CD4-positive, alpha-beta T cell treated with Interleukin-4 for 1 hour (primary cell): ENCODE measurements around the gene C4orf51.

Experiments
- DNase-seq, 2 donors: peaks; one replicate each; pipeline ENCODE4 v3.0.0-alpha.2; 2020 to 2022

C4orf51 gene

GRCh38 chr4:145716200-145716599 lies 36.3 kb downstream of the C4orf51 start:
- no peak for DNase-seq

- no peak for DNase-seq
Measured at GRCh38 chr4:145716661-145717200, 36.8 kb downstream of the C4orf51 start.

DNA sequence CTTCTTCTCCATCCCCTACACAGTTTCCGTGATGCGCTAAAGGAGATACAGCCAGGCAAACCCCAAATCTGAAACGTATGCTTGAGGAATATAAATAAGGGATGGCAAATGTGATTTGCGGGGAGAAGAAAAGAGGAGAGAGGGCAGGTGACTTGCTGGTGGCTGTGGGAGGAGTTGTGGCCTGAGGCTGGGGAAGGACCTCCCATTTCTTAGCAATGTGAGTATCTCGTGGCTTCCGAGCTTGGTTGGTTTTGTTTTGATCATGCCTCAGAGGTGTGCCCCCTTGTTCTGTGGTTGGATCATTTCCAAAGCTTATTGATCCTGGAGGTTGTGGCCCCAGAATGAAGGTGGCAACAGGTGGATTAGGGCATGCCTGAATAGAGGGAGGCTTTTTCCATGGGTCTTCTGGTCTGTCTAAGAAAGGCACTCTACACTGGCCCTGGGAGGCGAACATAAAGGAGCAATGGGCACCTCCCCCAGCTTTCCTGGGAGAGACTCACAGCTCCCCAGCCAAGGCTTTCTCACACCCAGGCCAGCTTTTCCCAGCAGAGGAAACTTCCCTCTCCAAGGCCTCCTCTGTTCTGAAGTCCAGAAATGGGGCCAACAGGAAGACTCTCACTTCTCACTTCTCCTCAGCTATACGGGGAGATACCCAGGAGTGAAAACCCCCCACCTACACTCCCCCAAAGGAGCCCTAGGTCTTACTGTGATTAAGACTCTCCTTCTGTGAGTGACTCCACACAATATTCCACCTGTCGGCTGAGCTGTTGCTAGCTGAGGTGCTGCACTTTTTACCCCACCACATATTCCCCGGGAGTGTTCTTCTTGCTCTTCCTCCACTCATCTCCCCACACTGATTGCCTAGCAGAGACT lies 40.0 kb downstream of the C4orf51 start:
- DNase-seq: no peak

GRCh38 chr4:145720656-145721055 lies 40.7 kb downstream of the C4orf51 start:
- no peak for DNase-seq

- no peak for DNase-seq
Measured at GRCh38 chr4:145722561-145722960, 42.6 kb downstream of the C4orf51 start.

GRCh38 chr4:145723336-145723735 lies 43.4 kb downstream of the C4orf51 start:
- no peak for DNase-seq

GRCh38 chr4:145730026-145730425 lies 50.1 kb downstream of the C4orf51 start:
- DNase-seq: no peak

GRCh38 chr4:145731028-145731427 lies 51.1 kb downstream of the C4orf51 start:
- no peak for DNase-seq

- DNase-seq: no peak
Measured at GRCh38 chr4:145732001-145732815, 52.3 kb downstream of the C4orf51 start.

DNA sequence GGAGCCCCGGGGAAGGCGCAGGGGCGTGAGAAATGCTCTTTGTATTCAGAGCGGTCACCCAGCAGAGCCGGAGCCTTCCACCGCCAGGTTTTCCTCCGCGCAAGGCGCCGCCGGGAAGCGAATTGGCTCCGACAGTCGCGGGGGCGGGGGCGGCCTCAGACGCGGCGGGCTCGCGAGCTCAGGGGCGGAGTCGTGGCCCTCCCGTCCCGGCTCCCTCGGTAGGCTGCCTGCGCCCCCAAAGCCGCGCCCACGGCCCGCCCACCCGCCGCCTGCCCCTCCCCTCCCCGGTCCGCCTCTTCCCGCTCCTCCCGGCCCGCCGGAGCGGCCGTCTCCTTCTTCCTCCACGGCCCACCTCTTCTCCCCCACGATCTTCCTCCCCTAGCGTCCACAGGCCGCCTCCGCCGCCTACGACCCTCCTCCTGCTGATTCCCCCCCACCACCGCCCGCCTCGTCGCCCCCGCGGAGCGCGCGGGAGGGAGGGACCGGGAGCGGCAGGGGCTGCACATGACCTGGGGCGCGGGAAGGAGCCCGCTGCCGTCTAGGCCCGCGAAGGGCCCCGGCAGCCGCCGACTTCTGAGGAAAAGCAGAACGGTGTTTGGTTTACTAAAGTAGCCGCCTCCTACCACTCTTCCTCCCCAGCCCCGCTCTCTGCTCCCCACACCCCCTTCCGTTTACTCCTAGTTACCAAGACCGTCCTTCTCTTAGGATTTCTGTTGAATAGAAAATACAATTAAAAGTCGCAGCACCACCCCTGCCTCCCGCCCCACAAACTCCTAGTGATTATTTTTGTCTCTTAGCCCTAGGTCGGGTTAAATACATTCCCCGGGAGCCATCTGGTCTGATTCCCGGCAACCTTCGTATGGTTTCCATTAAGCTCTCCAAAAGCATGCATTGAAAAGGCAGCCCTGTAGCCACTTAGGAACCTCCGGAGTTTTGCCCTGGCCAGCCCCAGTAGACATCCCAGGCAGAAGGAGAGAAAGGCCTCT lies 53.2 kb downstream of the C4orf51 start:
- DNase-seq: peak; percentile 78 to 81

DNA sequence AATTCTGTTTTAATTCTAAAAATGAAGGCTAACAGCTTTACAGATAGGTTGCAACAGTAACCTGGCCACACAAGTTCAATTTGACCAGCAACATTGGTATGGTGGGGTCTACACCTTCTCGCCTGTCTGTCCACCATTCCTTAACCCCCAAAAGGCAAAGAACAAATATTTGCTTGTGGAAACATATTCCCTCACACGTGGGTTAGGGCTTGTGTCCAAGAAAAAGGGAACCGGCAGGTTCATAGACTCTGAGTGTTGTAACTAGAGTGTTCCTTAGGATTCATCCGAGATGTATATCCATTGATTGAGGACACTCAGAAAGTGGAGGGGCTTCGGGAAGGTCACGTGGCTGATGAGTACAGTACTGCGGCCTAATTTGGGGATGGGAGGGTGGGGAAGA lies 54.1 kb downstream of the C4orf51 start:
- DNase-seq: no peak

DNA sequence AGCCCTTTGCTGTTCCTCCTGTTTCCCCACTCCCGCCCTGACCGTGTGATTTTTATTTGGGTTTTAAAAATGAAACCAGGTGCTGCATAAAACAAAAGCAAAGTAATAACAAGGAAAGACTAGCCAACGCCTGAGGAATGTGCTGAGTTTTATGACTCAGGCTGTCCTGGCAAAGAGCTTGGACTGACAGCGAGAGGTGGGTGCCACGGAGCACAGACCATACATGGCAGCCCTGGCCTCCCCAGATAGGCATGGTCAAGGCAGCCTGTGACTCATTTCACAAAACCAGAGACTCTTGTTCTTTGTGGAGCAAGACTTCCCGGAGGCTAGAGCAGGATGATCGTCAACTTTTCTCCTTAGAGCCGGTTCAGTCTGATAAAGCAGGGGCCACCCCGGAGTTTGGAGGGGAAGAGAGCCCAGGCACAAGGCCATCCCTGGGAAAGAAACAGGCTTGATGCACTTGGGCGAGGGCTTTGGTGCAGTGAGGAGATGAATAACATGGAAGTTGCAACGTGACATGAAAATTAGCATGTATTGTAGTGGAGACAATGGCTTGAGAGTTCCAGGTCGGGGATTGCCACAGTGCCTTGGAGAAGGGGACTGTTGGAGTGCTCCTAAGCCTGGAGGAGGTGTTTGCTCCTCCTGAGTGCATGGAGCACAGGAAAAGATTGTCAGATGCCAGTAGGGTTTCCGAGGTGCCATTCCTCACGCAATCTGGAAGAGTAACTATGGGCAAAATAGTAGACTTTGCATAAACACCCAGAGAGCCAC lies 54.8 kb downstream of the C4orf51 start:
- DNase-seq: no peak

DNA sequence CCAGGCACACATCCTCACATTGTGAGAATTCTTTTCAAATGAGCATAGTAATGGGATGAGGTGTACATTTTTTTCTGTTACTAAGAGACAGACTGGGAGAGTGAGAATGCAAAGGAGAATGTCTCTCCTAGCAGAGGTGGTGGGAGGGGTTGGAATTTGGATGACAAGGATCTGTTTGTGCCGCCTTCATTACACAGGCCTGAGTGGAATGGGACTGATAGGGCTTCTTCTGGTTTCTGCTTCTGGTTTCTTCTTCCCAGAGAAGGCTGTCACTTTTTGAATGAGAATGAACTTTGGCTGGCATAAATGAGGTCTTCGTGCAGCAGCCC lies 55.4 kb downstream of the C4orf51 start:
- DNase-seq: no peak

DNA sequence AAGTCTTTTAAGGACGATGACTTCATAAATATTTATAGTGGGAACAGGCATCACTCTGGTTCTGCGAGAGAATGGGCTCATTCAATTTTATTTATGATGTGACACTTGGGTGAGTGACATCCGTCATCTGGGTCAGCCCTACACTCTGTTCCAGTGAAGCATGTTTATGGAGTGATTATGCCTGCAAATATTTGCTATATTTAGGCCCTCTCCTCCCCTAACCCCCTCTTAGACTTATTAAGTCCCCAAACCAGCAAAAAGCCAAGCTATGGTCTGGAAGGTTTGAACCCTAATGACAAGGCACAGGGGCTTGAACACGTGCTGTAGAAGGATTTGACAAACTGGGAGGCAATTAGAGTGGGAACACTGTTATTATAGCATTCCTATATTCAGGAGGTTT lies 55.9 kb downstream of the C4orf51 start:
- no peak for DNase-seq

DNA sequence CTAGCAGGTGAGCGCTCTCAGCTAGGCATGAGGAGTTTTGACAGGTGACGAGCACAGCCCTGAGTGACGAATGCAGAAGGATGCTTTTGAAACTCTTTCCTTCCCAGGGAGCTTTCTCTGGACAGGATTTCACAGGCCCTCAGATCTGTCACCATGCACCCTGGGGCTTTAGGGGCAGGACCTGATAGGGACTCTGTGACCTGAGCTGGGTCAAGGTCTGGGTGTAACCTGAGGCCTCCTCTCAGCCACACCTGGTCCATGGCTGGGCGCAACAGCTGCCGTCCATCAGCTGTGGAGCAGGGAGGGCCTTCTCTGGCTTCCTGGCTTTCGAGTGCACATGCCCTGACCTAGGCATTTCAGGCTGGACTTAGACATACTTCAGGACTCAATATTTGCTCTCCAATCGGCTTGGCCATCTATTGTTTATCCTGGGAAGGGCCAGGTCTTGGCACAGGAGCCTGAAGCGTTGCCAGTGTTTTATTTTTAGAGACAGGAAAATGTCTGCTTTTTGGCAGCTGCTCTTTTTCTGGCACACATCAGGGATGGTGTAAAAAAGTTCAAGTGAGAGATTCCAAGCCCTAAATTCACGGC lies 56.4 kb downstream of the C4orf51 start:
- no peak for DNase-seq

DNA sequence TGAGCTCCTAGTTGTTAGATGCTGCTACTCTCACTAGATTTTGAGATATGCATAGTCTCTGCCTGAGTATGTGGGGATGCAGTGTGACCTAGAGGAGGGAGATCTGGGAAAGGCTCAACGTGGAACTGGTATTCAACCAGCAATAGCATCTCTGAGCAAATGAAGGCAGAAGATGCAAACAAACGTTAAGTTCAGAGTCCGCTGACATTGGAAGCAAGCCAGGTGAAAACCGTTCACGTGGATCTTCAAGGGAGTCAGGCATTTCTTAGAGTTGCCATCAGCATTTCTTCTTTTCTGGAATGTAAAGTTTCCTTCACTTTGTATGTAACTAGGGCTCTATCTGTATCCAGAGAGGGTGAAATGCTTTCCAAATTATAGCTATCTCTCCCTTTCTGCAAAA lies 59.9 kb downstream of the C4orf51 start:
- no peak for DNase-seq

GRCh38 chr4:145740806-145741205 lies 60.9 kb downstream of the C4orf51 start:
- no peak for DNase-seq

DNA sequence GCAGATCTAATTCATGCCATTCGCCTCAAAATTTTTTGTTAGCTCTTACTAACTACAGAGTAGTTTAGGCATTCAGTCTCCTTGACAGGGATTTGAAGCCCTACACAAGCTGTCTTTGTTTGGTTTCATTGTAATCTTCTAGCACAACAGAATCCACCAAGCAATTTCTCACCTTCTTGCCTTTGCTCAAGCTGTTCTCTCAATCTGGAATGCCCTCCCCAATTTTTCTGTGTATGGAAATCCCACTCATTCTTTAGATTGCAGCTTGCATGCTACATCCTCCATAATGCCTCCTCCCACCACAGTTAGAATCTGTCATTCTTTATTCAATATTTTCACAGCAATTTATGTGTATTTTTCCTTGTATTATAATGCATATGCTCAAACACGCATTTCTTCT lies 63.7 kb downstream of the C4orf51 start:
- DNase-seq: no peak

DNA sequence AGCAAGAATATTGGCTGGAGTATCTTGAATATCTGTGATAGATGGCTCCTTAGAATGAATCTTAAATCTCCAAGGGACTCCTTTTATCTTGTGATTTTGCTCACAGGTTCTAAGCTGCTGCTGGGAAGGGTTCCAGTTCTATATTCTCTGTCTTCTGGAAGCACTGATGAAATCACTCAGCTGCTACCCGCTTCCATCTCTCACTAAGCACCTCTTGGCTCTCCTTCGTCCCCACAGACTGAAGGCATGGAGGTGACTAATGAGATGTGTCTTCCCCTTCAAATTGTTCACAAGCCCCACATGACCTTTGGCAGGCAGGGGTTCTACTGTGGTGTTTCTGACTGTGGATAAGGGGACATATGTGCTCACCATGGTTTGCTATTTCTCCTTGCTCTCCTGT lies 75.9 kb downstream of the C4orf51 start:
- no peak for DNase-seq

GRCh38 chr4:145756244-145756643 lies 76.3 kb downstream of the C4orf51 start:
- no peak for DNase-seq

DNA sequence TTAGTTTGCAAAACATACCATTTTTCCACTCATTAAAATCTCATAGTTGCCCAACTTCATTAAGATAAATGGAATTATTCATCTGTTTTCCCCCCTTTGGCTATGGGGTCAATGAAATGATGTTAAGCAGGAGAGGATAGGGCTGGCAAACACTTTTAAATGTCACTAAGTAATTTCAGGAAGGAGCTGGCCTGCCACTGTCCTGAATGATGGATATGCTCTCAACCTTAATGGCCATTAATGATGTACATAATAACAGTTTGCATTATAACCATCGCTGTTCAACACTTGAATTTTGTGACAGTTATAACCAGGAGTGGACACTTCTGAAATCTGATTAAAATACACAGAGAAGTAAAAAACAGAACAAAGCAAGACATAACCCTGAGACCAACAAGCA lies 77.2 kb downstream of the C4orf51 start:
- no peak for DNase-seq

DNA sequence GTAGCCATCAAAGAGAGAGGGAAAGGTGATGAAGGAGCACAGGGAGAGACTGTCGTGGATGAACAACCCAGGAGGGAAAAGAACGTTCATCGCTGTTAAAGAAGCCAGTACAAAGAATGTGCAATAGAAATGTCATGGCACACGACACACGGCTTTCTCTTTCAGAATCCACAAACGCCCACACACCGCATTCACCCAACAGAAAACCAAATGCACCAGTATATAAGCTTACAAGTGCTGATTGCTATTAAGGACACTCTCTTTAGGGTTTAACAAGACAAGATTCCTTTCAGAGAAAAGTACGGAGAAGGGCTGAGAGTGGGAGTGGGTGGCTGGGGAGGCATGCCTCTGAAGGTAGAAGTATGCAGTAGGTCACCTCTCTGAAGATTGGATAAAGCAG lies 80.2 kb downstream of the C4orf51 start:
- DNase-seq: no peak
